Hematopoietic multipotent progenitor cell treated with erythropoietin and hydrocortisone succinate and interleukin-3 and kit ligand, for 6 days (in vitro differentiated cells): Measurements from ENCODE around the gene FBXO22.
"Not testable (repeated sequence)": the region's sequence is repeated elsewhere in the genome, so short reads cannot be mapped to it uniquely, and the experiment has no call there.

ENCODE experiments used
- DNase-seq: peaks from one replicate; pipeline ENCODE4 v3.0.0-alpha.2; 2015

Gene FBXO22

DNA sequence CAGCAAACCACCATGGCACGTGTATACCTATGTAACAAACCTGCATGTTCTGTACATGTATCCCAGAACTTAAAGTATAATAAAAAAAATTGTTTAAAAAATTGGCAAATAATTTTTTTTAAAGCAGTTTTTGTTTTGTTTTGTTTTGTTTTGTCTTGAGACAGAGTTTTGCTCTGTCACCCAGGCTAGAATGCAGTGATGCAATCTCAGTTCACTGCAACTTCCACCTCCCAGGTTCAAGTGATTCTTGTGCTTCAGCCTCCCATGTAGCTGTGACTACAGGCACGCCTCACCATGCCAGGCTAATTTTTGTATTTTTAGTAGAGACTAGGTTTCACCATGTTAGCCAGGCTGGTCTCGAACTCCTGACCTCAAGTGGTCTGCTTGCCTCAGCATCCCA is 81.0 kb downstream of the FBXO22 start:
- not testable (repeated sequence) for DNase-seq

GRCh38 chr15:75985971-75986370 is 82.3 kb downstream of the FBXO22 start:
- DNase-seq: peak; percentile 59

DNA sequence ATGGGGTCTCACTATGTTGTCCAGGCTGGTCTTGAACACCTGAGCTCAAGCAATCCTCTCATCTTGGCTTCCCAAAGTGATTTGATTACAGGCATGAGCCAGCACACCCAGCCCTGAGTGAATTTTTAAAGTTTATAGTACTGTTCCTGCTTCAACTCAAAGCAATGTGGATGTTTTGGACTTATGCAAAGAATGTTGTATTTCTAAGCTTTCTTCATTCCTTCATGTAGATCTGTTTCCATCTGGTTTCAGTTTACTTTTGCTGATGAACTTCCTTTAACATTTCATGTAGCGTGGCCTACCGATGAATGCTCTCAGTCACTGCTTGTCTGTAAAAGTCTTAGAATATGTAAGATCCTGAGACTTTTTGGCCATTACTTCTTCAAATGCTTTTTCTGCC is 85.4 kb downstream of the FBXO22 start:
- DNase-seq: no peak

DNA sequence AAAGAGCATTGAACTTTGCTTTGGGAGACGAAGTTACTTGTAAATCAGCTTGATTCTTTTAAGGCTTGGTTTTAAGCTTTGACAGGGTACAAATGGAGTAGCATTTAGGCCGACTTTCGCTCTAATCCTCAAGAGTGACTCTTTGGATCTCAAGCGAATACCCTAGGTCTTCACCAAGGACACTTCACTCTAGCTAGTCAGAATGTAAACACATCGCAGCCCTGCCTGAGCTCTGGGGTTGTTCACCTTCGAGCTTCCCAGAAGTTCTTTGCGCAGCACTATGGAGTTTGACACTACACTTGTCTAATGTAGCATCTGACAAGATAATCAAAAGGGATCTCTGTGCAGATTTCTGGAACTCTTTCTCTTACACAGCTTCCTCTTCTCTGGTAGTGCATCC is 86.2 kb downstream of the FBXO22 start:
- DNase-seq: no peak
